Heart left ventricle (tissue), 16 donors: ENCODE measurements around the gene SLC12A8. TPM values are rescaled to one million over a fixed set of nuclear protein-coding genes. Genes with fewer than 3 reads are reported as not detected.
A peak's percentile ranks its signal among the peaks of the same experiment; 100 is the strongest.

Source experiments
- ATAC-seq, 4 donors: fragments of 200-7000 bp; cut with Tn5 transposase; one replicate each; pipeline ENCODE4 v1.9.1; 2020 to 2022; ENCODE audit warnings: moderate library complexity in 4 of 4, mild to moderate bottlenecking in 3 of 4, moderate number of reproducible peaks in 1 of 4
- DNase-seq, 5 donors: peaks; one replicate each; pipeline ENCODE4 v3.0.0-alpha.2; 2020
- H3K27ac ChIP-seq, 12 donors: fragments of 200-600 bp; sonication (generic) in 4 of 12; one replicate each; pipeline versions ENCODE4 v1.5.0 to v1.8.0; 2016 to 2022; ENCODE audit warnings: mild to moderate bottlenecking in 2 of 12
- H3K27me3 ChIP-seq, 9 donors: fragments of 200-600 bp; sonication (generic) in 2 of 9; one replicate each; pipeline versions ENCODE4 v1.5.1 to v1.8.0; 2016 to 2022; ENCODE audit warnings: mild to moderate bottlenecking in 3 of 9
- H3K36me3 ChIP-seq, 9 donors: fragments of 200-600 bp; sonication (generic) in 2 of 9; one replicate each; pipeline versions ENCODE4 v1.5.0 to v1.8.0; 2018 to 2022; ENCODE audit warnings: mild to moderate bottlenecking in 2 of 9
- H3K4me1 ChIP-seq, 12 donors: fragments of 200-600 bp; sonication (generic) in 4 of 12; one replicate each; pipeline versions ENCODE4 v1.5.0 to v1.8.0; 2016 to 2022; ENCODE audit warnings: mild to moderate bottlenecking in 3 of 12
- H3K4me3 ChIP-seq, 12 donors: fragments of 200-600 bp; sonication (generic) in 4 of 12; one replicate each; pipeline versions ENCODE4 v1.5.0 to v1.8.0; 2017 to 2022; ENCODE audit warnings: mild to moderate bottlenecking in 9 of 12, moderate library complexity in 4 of 12
- H3K9me3 ChIP-seq, 12 donors: fragments of 200-600 bp; sonication (generic) in 4 of 12; one replicate each; pipeline versions ENCODE4 v1.5.0 to v1.8.0; 2016 to 2022; ENCODE audit warnings: mild to moderate bottlenecking in 1 of 12
- POLR2A ChIP-seq, 2 donors: fragments of 450-650 bp; IDR thresholded peaks; one replicate each; pipeline ENCODE4 v1.6.1; 2017; ENCODE audit warnings: antibody characterized with exemption in 2 of 2, mild to moderate bottlenecking in 2 of 2, moderate library complexity in 2 of 2
- WGBS, 4 donors: extraction: QIAGEN DNeasy Blood & Tissue Kit in 2 of 4; methylation state at CpG; one replicate each; pipeline versions ENCODE4 v1.1.5 to v1.1.7; 2013 to 2018; 5-methylcytosine and 5-hydroxymethylcytosine counted together
- intact Hi-C, 10 donors: fragments of 100-400 bp; cut with DNase I; formaldehyde crosslinking; loops; one replicate each; pipeline versions ENCODE4 v1.11.1 to v1.14.2; 2022
- polyA plus RNA-seq, 2 donors: library from polyadenylated mRNA; stranded (reverse); fragments of 200-250 nt; gene quantifications; one replicate each; pipeline ENCODE4 v1.2.3, GENCODE V29; 2013
- total RNA-seq, 9 donors: library from RNA; depleted of rRNA in 2 of 9; stranded (reverse); fragments of >200 nt in 2 of 9; fragmentation: NEBNext Ultra II Directional in 3 of 9; extraction: Animal tissue kit (Norgen Biotek cat#: 25700) in 3 of 9; gene quantifications; one replicate each; pipeline versions ENCODE4 v1.1.0 to v1.2.4, GENCODE V29; 2016 to 2023
- TF ChIP-seq, protein P1 (sequence below), 12 donors: fragments of 200-600 bp; sonication (generic) in 4 of 12; IDR thresholded peaks; one replicate each; pipeline versions ENCODE4 v1.5.0 to v1.8.0; 2018 to 2022; ENCODE audit warnings: antibody characterized with exemption in 12 of 12, mild to moderate bottlenecking in 5 of 12
- donor health status: ischemic (EF 13 %, LVEDD 7.1; RV severe dilation, severe dysfunction).
- donor health status: healthy with polysubstance abuse.
- donor health status: DM: no; HTN: yes; CAD: no.
- donor health status: DM: no; HTN: no; CAD: no.
- donor health status: ischemic (EF 25% LVEDD 6.9; RV normal size, moderate dysfunction).
- donor health status: ischemic (EF 25% LVEDD 5.7; RV mildly dilated, moderate dysfunction).
- donor health status: healthy.
- donor health status: DM: yes; HTN: yes; CAD: no.
- donor health status: ischemic (EF 35%, LVEDD 5.7; RV mildly dilated, moderate dysfunction).
- donor health status: nonischemic (EF 11% LVEDD 7.7; RV severe dilation, severe dysfunction).
- donor health status: DM: yes; HTN: yes; CAD: no.
- donor health status: PGD.
- donor health status: ischemic (EF 29% LVEDD 5.4; RV normal size, mild dysfunction).
- donor health status: nonischemic (EF 23%, LVEDD 6.1; RV moderate dilation, normal function).

The SLC12A8 gene
- total and polyA plus RNA-seq, 11 donors, result 0.09 to 1.9 (median 0.68) TPM; not detected in 3

DNA sequence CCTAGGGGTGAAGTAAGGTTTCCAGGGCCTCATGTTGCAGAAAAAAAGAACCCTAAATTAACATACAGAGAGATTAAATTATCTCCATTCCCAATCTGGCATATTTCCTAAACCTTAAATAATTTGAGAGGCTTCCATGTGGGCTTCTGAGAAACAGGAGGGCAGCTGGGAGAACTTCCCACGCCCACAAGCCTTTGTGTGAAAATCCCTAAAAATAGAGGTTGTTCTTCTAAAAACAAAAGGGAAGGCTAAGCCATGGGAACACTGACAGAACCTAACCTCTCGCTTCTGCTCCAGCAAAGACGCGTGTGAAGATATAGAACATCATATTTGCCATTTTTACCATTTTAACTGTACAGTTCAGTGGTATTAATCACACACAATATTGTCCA lies 812 bp upstream of the SLC12A8 start:
- no peaks in the 10 kb centered on the region for H3K9me3 ChIP-seq
- H3K4me1 ChIP-seq, result peaks cover 4 to 16% (median 10%) of the 10 kb centered on the region in 12 donors
- no peak for ATAC-seq
- peak overlapping the region in 2 of 12 donors; percentile 58 to 62 for H3K4me3 ChIP-seq
- peaks cover 4 to 42% (median 17%) of the 10 kb centered on the region in 9 donors for H3K27me3 ChIP-seq
- no peak overlapping the region for H3K27ac ChIP-seq
- no peaks in the 10 kb centered on the region for H3K36me3 ChIP-seq
- intact Hi-C loops, result no loop called here
- DNase-seq, result no peak
- no peak for TF ChIP-seq POLR2A (IDR thresholded peaks at IDR 0.05)
- TF ChIP-seq, protein P1, sequence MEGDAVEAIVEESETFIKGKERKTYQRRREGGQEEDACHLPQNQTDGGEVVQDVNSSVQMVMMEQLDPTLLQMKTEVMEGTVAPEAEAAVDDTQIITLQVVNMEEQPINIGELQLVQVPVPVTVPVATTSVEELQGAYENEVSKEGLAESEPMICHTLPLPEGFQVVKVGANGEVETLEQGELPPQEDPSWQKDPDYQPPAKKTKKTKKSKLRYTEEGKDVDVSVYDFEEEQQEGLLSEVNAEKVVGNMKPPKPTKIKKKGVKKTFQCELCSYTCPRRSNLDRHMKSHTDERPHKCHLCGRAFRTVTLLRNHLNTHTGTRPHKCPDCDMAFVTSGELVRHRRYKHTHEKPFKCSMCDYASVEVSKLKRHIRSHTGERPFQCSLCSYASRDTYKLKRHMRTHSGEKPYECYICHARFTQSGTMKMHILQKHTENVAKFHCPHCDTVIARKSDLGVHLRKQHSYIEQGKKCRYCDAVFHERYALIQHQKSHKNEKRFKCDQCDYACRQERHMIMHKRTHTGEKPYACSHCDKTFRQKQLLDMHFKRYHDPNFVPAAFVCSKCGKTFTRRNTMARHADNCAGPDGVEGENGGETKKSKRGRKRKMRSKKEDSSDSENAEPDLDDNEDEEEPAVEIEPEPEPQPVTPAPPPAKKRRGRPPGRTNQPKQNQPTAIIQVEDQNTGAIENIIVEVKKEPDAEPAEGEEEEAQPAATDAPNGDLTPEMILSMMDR (IDR thresholded peaks at IDR 0.05), result no peak
- 85 to 92% (median 87%) methylated on average over 4 of the region's 4 CpGs for WGBS, 4 donors

DNA sequence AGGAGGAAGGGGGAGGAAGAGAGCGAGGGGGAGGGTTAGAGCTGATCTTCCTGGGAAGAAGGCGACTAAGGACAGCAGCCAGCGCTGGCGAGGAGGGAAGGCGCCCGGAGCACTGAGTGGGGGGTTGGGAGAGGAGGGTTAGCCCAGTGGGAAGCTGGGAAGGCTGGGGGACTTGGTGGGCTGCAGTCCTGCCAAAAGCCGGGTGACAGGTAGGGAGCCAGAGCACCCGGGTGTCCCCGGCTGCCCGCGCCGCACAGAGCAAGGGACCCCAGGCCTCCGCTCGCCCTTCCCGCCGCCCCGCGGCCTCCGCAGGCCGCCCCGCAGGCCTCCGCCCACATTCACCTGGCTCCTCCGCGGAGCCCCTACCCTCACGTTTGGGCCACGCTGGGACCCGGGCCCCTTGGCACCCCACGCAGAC lies 448 bp downstream of the SLC12A8 start:
- WGBS, 4 donors, result 2 to 11% (median 3%) methylated on average over 14 to 28 of the region's 28 CpGs
- intact Hi-C loops, result no loop called here
- Histone ChIP-seq H3K27ac (no peak overlapping the region), H3K9me3 (no peaks in the 10 kb centered on the region), H3K4me1 (peaks cover 4 to 16% (median 10%) of the 10 kb centered on the region in 12 donors), H3K27me3 (peaks cover 4 to 42% (median 17%) of the 10 kb centered on the region in 9 donors), H3K4me3 (peak overlapping the region; percentile 38 to 64 (median 54)), H3K36me3 (no peaks in the 10 kb centered on the region)
- no peak for DNase-seq
- no peak for TF ChIP-seq POLR2A (IDR thresholded peaks at IDR 0.05)
- TF ChIP-seq, protein P1 (IDR thresholded peaks at IDR 0.05), result no peak
- peak in 2 of 4 donors; percentile 26 to 50 for ATAC-seq

DNA sequence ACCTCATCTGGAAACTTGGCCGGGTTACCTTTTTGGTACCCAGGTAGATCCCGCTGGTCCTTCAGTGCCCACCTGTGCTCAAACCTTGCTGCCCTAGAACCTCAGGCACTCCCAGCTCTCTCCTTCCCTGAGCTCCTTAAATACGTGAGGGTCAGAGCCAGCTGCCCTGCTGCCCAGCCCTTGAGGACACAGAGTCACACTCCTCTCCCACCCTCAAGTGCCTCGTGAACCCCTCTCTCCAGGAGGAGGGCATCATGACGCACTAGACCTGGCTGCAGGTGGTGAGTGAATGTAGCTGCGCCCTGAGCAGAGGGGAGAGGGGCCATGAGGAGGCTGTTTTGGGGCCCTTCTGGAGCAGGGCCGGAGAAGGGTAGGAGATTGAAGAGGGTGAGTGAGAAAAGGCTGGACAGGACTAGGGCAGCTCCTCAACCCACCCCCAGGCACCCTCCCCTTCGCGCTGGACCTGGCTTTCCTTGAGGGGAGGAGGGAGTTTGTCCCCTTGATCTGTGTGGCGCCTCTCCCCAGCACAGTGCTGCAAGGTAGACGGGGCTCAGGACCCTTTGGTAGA lies 941 bp downstream of the SLC12A8 start:
- Histone ChIP-seq H3K27me3 (peaks cover 4 to 42% (median 17%) of the 10 kb centered on the region in 9 donors), H3K27ac (no peak overlapping the region), H3K4me1 (peaks cover 4 to 16% (median 10%) of the 10 kb centered on the region in 12 donors), H3K36me3 (no peaks in the 10 kb centered on the region), H3K4me3 (peak overlapping the region in 8 of 12 donors; percentile 38 to 64 (median 54)), H3K9me3 (no peaks in the 10 kb centered on the region)
- intact Hi-C loops, result no loop called here
- WGBS, 4 donors, result 72 to 85% (median 75%) methylated on average over 11 of the region's 11 CpGs
- TF ChIP-seq, protein P1 (IDR thresholded peaks at IDR 0.05), result no peak
- TF ChIP-seq POLR2A (IDR thresholded peaks at IDR 0.05), result no peak
- ATAC-seq (peak in 2 of 4 donors; percentile 29 to 34), DNase-seq (no peak)

DNA sequence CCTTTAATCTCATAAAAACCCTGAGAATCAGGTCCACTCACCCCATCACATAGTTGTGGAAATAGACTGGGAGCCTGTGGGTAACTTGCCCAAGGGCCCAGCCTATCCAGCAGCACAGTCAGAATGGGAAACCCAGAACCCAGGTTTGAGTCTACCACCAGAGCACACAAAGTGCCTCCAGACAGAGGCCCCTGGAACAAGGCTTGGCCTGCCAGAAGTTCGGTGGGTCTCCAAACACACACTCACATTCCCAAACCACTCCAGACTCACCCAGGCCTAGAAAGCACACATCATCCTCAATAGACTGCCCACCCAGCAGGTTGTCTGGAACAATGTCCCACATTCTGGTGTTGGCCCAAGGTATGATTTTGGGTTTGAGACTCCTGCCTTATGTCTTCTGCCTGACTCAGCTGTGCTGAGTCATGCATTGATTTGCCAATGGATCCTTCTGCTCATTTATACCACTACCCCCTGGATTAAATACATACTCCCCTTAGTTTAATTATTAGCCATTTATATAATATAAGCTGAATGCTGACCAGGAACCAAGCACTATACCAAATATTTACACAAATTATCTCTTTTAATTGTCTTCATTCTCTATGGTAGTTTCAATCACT lies 4.5 kb downstream of the SLC12A8 start:
- peaks cover 2 to 23% (median 10%) of the 10 kb centered on the region in 9 donors for H3K27me3 ChIP-seq
- H3K36me3 ChIP-seq, result no peaks in the 10 kb centered on the region
- 97 to 100% (median 98%) methylated on average over 1 of the region's 1 CpG; no CpG with 5 or more reads in 1 of the 4 donors for WGBS, 4 donors
- no peak for ATAC-seq
- no peak for TF ChIP-seq POLR2A (IDR thresholded peaks at IDR 0.05)
- TF ChIP-seq, protein P1 (IDR thresholded peaks at IDR 0.05), result no peak
- H3K27ac ChIP-seq, result no peak overlapping the region
- peaks cover 4 to 15% (median 10%) of the 10 kb centered on the region in 12 donors for H3K4me1 ChIP-seq
- intact Hi-C loops, result no loop called here
- no peaks in the 10 kb centered on the region for H3K9me3 ChIP-seq
- no peak for DNase-seq
- no peak overlapping the region for H3K4me3 ChIP-seq
